Right lobe of liver (tissue), 6 donors: Measurements from ENCODE around the gene SLC22A23. TPM values are rescaled to one million over a fixed set of nuclear protein-coding genes. Genes with fewer than 3 reads are reported as not detected.

Experiments
- ATAC-seq, 4 donors: fragments of 200-7000 bp; cut with Tn5 transposase; one replicate each; pipeline ENCODE4 v1.9.1; 2020; ENCODE audit warnings: mild to moderate bottlenecking in 4 of 4, moderate library complexity in 4 of 4
- DNase-seq, 3 donors: peaks; one replicate each; pipeline ENCODE4 v3.0.0-alpha.2; 2020
- H3K27ac ChIP-seq, 3 donors: fragments of 200-600 bp; one replicate each; pipeline ENCODE4 v1.8.0; 2022
- H3K27me3 ChIP-seq, 2 donors: fragments of 200-600 bp; one replicate each; pipeline ENCODE4 v1.8.0; 2022
- H3K36me3 ChIP-seq, 4 donors: fragments of 200-600 bp; sonication (generic) in 1 of 4; one replicate each; pipeline versions ENCODE4 v1.5.1 to v1.8.0; 2017 to 2022; ENCODE audit warnings: control low read depth in 1 of 4
- H3K4me1 ChIP-seq, 4 donors: fragments of 200-600 bp; sonication (generic) in 1 of 4; one replicate each; pipeline versions ENCODE4 v1.5.1 to v1.8.0; 2017 to 2022; ENCODE audit warnings: control low read depth in 1 of 4
- H3K4me3 ChIP-seq, 3 donors: fragments of 200-600 bp; one replicate each; pipeline ENCODE4 v1.8.0; 2022
- H3K9me3 ChIP-seq, 4 donors: fragments of 200-600 bp; sonication (generic) in 1 of 4; one replicate each; pipeline versions ENCODE4 v1.5.1 to v1.8.0; 2017 to 2022; ENCODE audit warnings: control low read depth in 1 of 4
- POLR2A ChIP-seq: fragments of 450-650 bp; IDR thresholded peaks from one replicate; pipeline ENCODE4 v1.6.1; 2017; ENCODE audit warnings: antibody characterized with exemption, mild to moderate bottlenecking
- WGBS: methylation state at CpG from one replicate; pipeline ENCODE4 v1.1.6; 2018; ENCODE audit warnings: low coverage, low lambda C conversion rate; ENCODE audit not compliant: insufficient coverage; ENCODE audit errors: missing lambda C conversion rate; 5-methylcytosine and 5-hydroxymethylcytosine counted together
- intact Hi-C, 2 donors: fragments of 100-400 bp; cut with DNase I; formaldehyde crosslinking; loops; one replicate each; pipeline versions ENCODE4 v1.11.2 to v1.14.1; 2022
- total RNA-seq, 6 experiments: library from RNA; depleted of rRNA in 2 of 6; stranded (reverse); fragments of >200 nt in 2 of 6; fragmentation: NEBNext Ultra II Directional in 3 of 6; extraction: Animal tissue kit (Norgen Biotek cat#: 25700) in 3 of 6; gene quantifications; one replicate each; pipeline versions ENCODE4 v1.1.0 to v1.2.4, GENCODE V29; 2016 to 2023
- TF ChIP-seq, protein P1 (sequence below), 4 donors: fragments of 200-600 bp in 3 of 4; fragments of 450-650 bp in 1 of 4; IDR thresholded peaks; one replicate each; pipeline versions ENCODE4 v1.5.1 to v1.8.0; 2016 to 2022; ENCODE audit warnings: antibody characterized with exemption in 4 of 4, mild to moderate bottlenecking in 2 of 4
- donor health status: DM: no; HTN: yes; CAD: no.
- donor health status: DM: no; HTN: no; CAD: no.
- donor health status: DM: no; HTN: no; CAD: no.
- donor health status: DM: no; HTN: yes; CAD: no.
- donor health status: DM: no; HTN: yes; CAD: no.

Gene SLC22A23
- total RNA-seq, 6 experiments from 2014 or later, result 11.7 to 27.6 (median 16.3) TPM

DNA sequence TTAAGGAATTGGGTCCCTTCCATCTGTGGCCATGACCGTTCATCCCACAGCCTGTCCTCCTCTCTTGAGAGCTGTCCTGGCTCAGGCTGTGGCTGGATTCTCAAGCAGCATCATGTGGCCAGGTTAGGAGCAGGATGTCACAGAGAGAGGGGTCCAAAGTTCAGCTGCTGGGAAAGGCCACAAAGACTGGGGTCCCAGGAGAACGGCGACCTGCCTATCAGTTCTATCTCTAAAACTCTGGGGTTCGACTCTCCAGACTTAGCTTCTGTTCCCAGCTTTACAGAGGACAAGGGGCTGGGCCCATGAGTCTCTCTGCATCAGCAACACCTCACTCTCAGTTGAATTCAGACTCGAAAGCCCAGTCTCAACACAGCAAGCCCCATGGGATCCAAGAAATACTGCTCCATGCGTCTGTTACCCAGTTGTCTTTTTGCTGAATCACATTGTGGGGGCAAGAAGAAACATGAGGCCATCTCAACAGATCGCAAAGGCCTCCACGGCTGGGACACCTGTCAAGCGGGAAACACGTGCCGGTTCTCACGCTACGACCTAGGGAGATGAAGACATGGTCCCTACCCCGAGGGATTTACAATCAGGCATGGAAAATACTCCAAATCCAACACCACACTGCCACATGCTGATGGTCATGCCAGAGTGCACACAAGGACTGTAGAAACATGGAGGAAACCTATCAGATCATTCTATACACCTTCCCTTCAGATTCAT is 95.4 kb downstream of the SLC22A23 start:
- no peak for DNase-seq
- Histone ChIP-seq H3K4me3 (no peak overlapping the region), H3K27me3 (no peaks in the 10 kb centered on the region), H3K9me3 (no peaks in the 10 kb centered on the region), H3K4me1 (peaks cover 0 to 57% (median 31%) of the 10 kb centered on the region in 4 donors), H3K27ac (no peak overlapping the region), H3K36me3 (no peaks in the 10 kb centered on the region)
- ATAC-seq, result no peak
- TF ChIP-seq, protein P1, sequence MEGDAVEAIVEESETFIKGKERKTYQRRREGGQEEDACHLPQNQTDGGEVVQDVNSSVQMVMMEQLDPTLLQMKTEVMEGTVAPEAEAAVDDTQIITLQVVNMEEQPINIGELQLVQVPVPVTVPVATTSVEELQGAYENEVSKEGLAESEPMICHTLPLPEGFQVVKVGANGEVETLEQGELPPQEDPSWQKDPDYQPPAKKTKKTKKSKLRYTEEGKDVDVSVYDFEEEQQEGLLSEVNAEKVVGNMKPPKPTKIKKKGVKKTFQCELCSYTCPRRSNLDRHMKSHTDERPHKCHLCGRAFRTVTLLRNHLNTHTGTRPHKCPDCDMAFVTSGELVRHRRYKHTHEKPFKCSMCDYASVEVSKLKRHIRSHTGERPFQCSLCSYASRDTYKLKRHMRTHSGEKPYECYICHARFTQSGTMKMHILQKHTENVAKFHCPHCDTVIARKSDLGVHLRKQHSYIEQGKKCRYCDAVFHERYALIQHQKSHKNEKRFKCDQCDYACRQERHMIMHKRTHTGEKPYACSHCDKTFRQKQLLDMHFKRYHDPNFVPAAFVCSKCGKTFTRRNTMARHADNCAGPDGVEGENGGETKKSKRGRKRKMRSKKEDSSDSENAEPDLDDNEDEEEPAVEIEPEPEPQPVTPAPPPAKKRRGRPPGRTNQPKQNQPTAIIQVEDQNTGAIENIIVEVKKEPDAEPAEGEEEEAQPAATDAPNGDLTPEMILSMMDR (IDR thresholded peaks at IDR 0.05), result no peak
- TF ChIP-seq POLR2A, result no peak
- WGBS, result 57% methylated on average over 4 of the region's 14 CpGs
- intact Hi-C loops, result loop anchor here in 1 of 2 donors (5.0 kb wide), 1 partner anchor 36 kb away; no protein-coding TSS in a partner anchor

DNA sequence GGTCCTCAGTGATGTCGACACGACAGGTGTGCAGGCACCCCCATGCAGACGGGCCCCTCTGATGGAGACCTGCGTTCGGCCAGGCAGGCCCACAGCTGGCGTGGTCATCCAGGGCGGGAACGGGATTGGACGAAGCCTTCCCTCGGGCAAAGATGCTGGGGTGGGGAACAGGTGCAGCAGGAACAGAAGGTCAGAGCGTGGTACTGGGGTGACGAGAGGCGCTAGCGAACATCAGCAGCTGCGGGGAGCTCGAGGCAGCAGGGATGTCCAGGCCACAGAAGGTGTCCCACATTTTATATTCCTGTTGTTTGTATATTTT is 96.2 kb downstream of the SLC22A23 start:
- no peak for DNase-seq
- ATAC-seq, result no peak
- intact Hi-C loops, result loop anchor here in 1 of 2 donors (5.0 kb wide), 1 partner anchor 37 kb away; no protein-coding TSS in a partner anchor

GRCh38 chr6:3359973-3360726 is 96.7 kb downstream of the SLC22A23 start:
- no peak overlapping the region for H3K4me3 ChIP-seq
- H3K27ac ChIP-seq, result no peak overlapping the region
- intact Hi-C loops, result loop anchor here in 1 of 2 donors (5.0 kb wide), 1 partner anchor 37 kb away; no protein-coding TSS in a partner anchor
- DNase-seq (no peak), ATAC-seq (no peak)
- H3K4me1 ChIP-seq, result peaks cover 3 to 51% (median 29%) of the 10 kb centered on the region in 4 donors
- H3K27me3 ChIP-seq, result no peaks in the 10 kb centered on the region
- H3K36me3 ChIP-seq, result no peaks in the 10 kb centered on the region
- WGBS, result 88% methylated on average over 5 of the region's 8 CpGs
- no peak for TF ChIP-seq POLR2A
- TF ChIP-seq, protein P1 (IDR thresholded peaks at IDR 0.05), result no peak
- H3K9me3 ChIP-seq, result no peaks in the 10 kb centered on the region

More for the DNA sequence above, 96.2 kb downstream of the SLC22A23 start:
- Histone ChIP-seq H3K4me3 (no peak overlapping the region), H3K27ac (no peak overlapping the region), H3K4me1 (peaks cover 0 to 52% (median 29%) of the 10 kb centered on the region in 4 donors), H3K9me3 (no peaks in the 10 kb centered on the region), H3K27me3 (no peaks in the 10 kb centered on the region), H3K36me3 (no peaks in the 10 kb centered on the region)
- 83% methylated on average over 2 of the region's 16 CpGs for WGBS
- TF ChIP-seq, protein P1 (IDR thresholded peaks at IDR 0.05), result no peak
- no peak for TF ChIP-seq POLR2A

GRCh38 chr6:3359101-3359752 is 97.6 kb downstream of the SLC22A23 start:
- Histone ChIP-seq H3K27me3 (no peaks in the 10 kb centered on the region), H3K9me3 (no peaks in the 10 kb centered on the region), H3K36me3 (no peaks in the 10 kb centered on the region), H3K27ac (no peak overlapping the region), H3K4me3 (no peak overlapping the region), H3K4me1 (peaks cover 4 to 52% (median 27%) of the 10 kb centered on the region in 4 donors)
- no peak for ATAC-seq
- 76% methylated on average over 10 of the region's 10 CpGs for WGBS
- DNase-seq, result no peak
- TF ChIP-seq, protein P1 (IDR thresholded peaks at IDR 0.05), result no peak
- TF ChIP-seq POLR2A, result no peak
- intact Hi-C loops, result no loop called here
